ENCODE data around the gene BLOC1S1. TPM values are rescaled to one million over a fixed set of nuclear protein-coding genes. Genes with fewer than 3 reads are reported as not detected.

The BLOC1S1 gene
- 153 and 189 TPM in 2 replicates for total RNA-seq

DNA sequence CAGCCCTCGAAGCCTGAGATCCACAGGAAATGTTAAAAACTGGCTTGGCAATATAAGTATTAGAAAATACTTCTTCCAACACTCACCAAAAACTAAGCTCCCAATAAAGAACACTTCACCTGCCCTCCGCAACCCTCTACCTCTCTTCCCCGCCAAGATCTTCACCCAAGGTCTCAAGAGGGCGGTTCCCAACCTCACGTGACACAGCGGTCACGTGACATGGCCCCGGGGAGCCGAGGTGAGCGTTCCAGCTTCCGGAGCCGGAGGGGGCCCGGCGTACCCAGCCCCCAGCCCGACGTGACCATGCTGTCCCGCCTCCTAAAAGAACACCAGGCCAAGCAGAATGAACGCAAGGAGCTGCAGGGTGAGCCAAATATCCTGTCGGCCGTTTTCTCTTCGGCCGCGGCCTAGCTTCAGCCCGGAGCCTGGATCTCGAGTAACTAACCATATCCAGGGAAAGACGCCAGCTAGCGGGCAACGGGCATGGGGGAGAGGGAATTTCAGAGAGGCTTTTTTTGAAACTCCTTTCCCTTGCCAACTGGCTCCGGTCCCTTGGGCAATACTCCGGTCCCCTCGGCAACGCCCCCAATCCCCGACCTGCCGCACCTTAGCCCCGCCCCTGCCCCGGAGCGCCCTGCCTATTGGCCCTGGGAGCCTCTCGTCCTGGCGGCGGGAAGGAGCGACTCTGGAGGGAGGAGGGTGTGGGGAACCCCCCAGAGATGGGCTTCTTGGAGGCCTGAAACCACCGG is at the start of gene BLOC1S1:
Gene BLOC1S1 (plus strand): TSS at position 214 of the 749 bp plus-strand sequence. CDS start 6 bp downstream, at position 220.

DNA sequence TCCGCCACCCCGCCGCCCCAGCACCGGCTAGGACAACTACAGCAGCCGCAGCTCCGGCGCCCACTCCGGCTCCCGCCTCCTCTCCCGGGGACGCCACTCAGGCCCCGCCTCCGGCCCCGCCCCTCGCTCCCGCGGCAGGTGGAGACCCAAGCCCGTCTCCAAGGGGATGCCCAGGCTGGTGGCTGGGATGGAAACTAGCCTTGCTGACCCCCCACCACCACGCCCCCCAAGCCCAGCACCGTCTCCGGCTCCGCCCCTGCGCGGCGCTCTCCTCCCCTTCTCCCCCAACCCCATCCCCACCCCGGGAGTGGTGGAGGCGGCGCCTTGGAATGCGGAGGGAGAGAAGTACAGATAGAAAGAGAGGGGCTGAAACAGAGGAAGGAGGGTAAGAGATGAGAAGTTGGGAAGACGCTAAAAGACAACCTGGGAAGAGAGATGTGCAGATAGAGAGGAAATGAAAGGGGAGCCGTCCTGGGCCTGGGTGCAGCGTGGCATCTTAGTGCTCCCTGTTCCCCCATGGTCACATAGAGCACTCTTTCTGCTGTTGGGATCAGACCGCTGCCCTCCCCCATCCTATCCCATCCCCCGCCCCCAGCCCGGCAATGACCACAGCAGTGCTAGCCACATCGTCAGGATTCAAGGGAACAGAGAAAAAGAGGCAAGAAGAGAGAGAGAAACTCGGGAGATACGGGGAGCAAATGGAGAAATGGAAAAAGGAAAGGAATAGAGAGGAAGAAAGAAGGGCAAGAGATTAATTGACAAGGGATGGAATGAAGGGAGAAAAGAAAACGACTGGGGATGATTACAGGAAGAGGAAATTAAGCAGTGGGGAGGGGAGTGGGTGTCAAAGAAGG is 7.8 kb upstream of the BLOC1S1 start, which contains the start of gene ITGA7:
Gene ITGA7 (minus strand): TSS at position 64 of the 854 bp plus-strand sequence. CDS start 222 bp downstream, outside the sequence.

GRCh38 chr12:55720071-55720564 is 4.3 kb downstream of the BLOC1S1 start, which contains the start of gene RDH5:
TSS of gene RDH5 (plus strand) at chr12:55720393. CDS start at chr12:55721185, 792 bp downstream.

DNA sequence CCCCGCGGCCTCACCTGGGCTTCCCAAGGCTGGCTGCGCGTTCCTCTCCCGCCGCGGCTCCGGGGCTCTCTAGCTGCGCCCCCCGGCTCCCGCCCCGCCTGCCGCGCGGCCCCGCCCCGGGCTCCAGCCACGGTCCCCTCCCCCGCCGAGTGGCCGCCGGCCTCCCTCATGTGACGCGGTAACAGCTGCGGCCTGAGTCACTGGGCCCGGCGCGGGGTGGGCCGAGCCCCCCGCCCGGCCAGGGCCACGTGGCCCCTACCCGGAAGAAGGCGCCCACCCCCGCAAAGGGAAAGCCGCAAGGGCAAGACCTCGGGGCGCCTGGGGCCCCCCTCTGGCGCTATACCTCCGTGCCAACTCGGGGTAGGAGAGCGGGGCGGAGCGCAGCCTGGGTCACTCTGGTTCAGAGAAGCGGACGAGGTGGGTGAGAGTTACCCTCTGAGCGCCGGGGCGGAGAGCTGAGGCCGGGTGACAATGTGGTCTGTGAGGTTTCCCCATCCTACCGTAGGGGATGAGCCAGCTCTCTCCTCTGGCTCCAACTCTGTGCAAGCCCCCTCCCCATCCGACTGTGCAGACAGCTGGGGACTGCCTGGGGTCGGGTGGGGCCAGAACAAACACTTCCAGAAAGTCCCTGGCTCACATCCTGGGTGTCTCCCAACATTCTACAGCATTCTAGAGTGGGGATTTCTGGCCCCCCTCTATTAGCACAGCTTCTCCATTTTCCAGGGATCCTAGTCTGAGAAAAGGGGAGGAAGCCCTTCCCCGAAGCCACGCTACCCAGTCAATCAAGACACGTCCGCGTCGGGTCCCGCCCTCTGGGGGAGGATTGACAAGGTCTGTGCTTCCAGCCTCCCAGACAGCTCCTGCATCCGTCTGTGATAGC is 13.3 kb downstream of the BLOC1S1 start, which contains the start of gene CD63:
Gene CD63 (minus strand): TSS at position 71 of the 880 bp plus-strand sequence. CDS start 668 bp downstream, outside the sequence.

DNA sequence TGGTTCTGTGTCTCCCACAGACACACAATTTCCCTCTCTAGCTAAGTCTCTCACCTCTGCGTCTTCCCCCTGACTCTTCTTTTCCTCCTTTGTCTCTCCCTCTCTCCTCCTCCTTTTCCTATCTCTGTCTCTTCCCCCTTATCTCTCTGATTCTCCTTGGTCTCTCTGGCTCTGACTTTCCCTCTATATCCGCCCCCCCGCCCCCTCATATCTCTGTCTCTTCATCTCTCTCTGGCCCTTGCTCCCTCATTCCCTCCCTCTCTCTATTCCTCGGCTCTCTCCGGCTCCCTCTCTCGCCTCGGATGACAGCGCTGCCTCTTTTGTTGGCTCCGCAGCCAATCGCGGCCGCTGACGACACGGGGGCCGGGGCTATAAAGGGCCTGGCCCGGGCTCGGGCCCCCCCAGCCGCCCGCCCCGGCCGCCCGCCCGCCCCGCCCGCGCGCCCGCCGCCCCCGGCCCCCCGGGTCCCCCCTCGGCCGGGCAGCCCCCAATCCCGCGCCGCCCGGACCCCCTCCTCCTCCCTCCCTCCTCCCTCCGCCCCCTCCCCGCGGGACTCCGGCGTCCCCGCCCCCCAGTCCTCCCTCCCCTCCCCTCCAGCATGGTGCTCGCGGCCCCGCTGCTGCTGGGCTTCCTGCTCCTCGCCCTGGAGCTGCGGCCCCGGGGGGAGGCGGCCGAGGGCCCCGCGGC is 27.0 kb downstream of the BLOC1S1 start, which contains the start of gene GDF11:
Gene GDF11 (plus strand): TSS at position 404 of the 687 bp plus-strand sequence. CDS start 195 bp downstream, at position 599.

Other genes with a start within 250 kb of the BLOC1S1 start
- not detected in 2 replicates for gene OR6C70, start 245.9 kb upstream of the BLOC1S1 start, total RNA-seq
- not detected in 2 replicates for gene OR6C68, start 223.7 kb upstream of the BLOC1S1 start, total RNA-seq
- gene OR6C4, start 166.4 kb upstream of the BLOC1S1 start, total RNA-seq, result not detected in 2 replicates
- not detected in 2 replicates for gene OR2AP1, start 143.6 kb upstream of the BLOC1S1 start, total RNA-seq
- not detected in 2 replicates for gene OR10P1, start 79.2 kb upstream of the BLOC1S1 start, total RNA-seq
- gene ITGA7, start 8.1 kb upstream of the BLOC1S1 start, total RNA-seq, result 1.2 and 1.8 TPM in 2 replicates
- 6.3 and 9.7 TPM in 2 replicates for gene RDH5, start 4.3 kb downstream of the BLOC1S1 start, total RNA-seq
- gene CD63, start 13.0 kb downstream of the BLOC1S1 start, total RNA-seq, result 1,567 and 1,598 TPM in 2 replicates
- 13.3 and 15.9 TPM in 2 replicates for gene GDF11, start 27.1 kb downstream of the BLOC1S1 start, total RNA-seq
- 92.3 and 122 TPM in 2 replicates for gene SARNP, start 101.7 kb downstream of the BLOC1S1 start, total RNA-seq
- gene ORMDL2, start 102.0 kb downstream of the BLOC1S1 start, total RNA-seq, result 36.2 and 41.5 TPM in 2 replicates
- gene DNAJC14, start 113.5 kb downstream of the BLOC1S1 start, total RNA-seq, result 37.7 and 41.5 TPM in 2 replicates
- gene MMP19, start 126.9 kb downstream of the BLOC1S1 start, total RNA-seq, result 35.8 and 37.5 TPM in 2 replicates
- gene PYM1, start 211.8 kb downstream of the BLOC1S1 start, total RNA-seq, result 46.4 and 54.8 TPM in 2 replicates
- 19.9 and 32.4 TPM in 2 replicates for gene DGKA, start 215.1 kb downstream of the BLOC1S1 start, total RNA-seq
- gene PMEL, start 250.0 kb downstream of the BLOC1S1 start, total RNA-seq, result 0.58 and 0.71 TPM in 2 replicates

Measured in myometrial cell (primary cell).